Measurements from ENCODE around the gene ABCC1.

The ABCC1 gene

GRCh38 chr16:16191493-16192167, 242.2 kb downstream of the ABCC1 start:
- no peak overlapping the region for H3K4me2 ChIP-seq (ENCODE audit: low read depth, low read length, poor library complexity, severe bottlenecking)
- TF ChIP-seq EZH2phosphoT487 (conservative IDR thresholded peaks at IDR 0.05; ENCODE audit: low read length) (no peak), CTCF (IDR thresholded peaks at IDR 0.05; ENCODE audit: insufficient read depth, low read length, poor library complexity, severe bottlenecking) (no peak)
- no peak overlapping the region for H3K27ac ChIP-seq (ENCODE audit: low read depth, low read length)
- H3K36me3 ChIP-seq (ENCODE audit: low read length), result no peaks in the 10 kb centered on the region
- no peaks in the 10 kb centered on the region for H4K20me1 ChIP-seq (ENCODE audit: low read depth, low read length)
- no peaks in the 10 kb centered on the region for H3K9me3 ChIP-seq (ENCODE audit: insufficient read depth, low read length)
- H3K4me3 ChIP-seq (ENCODE audit: insufficient read depth, low read length, poor library complexity, severe bottlenecking), result no peak overlapping the region
- no peaks in the 10 kb centered on the region for H3K27me3 ChIP-seq (ENCODE audit: low read length)
- H3K79me2 ChIP-seq (ENCODE audit: insufficient read depth, low read length), result no peaks in the 10 kb centered on the region
- no peaks in the 10 kb centered on the region for H3F3A ChIP-seq (ENCODE audit: insufficient read depth)
- no peaks in the 10 kb centered on the region for H3K9me2 ChIP-seq (replicated peaks; ENCODE audit: insufficient read depth, low read length)
- H3K9ac ChIP-seq (ENCODE audit: low read length), result no peak overlapping the region
- no peak overlapping the region for H2AFZ ChIP-seq (ENCODE audit: low read depth, low read length, severe bottlenecking)

Measured in SU-DHL-6 (cell line).